CD14-positive monocyte (primary cell): ENCODE measurements around the gene GFM2. TPM values are rescaled to one million over a fixed set of nuclear protein-coding genes. Genes with fewer than 3 reads are reported as not detected.

Experiments
- DNase-seq, 3 donors: peaks; one replicate each; pipeline ENCODE4 v3.0.0-alpha.2; 2011 to 2022
- H2AFZ ChIP-seq: 2 replicates; pipeline ENCODE4 v1.6.0; 2012; ENCODE audit warnings: mild to moderate bottlenecking, low read depth, low read length, inconsistent platforms; ENCODE audit not compliant: insufficient read depth, poor library complexity, severe bottlenecking
- H3K27ac ChIP-seq, 2 donors: 1 replicate in 1 of 2; 2 replicates in 1 of 2; pipeline ENCODE4 v1.5.1; 2012 to 2013; ENCODE audit warnings: low read length in 2 of 2, control low read depth in 1 of 2, inconsistent platforms in 1 of 2, low read depth in 1 of 2, mild to moderate bottlenecking in 1 of 2
- H3K27me3 ChIP-seq, 2 donors: one replicate each; pipeline versions ENCODE4 v1.6.0 to v1.6.1; 2011 to 2013; ENCODE audit warnings: low read length in 2 of 2; ENCODE audit not compliant: control insufficient read depth in 2 of 2, insufficient read depth in 2 of 2
- H3K36me3 ChIP-seq, 2 donors: replicated peaks in 1 of 2; 1 replicate in 1 of 2; 2 replicates in 1 of 2; pipeline versions ENCODE4 v1.5.1 to v1.6.1; 2012 to 2013; ENCODE audit warnings: low read length in 2 of 2, control low read depth in 1 of 2, inconsistent platforms in 1 of 2, mild to moderate bottlenecking in 1 of 2; ENCODE audit not compliant: insufficient read depth in 2 of 2, control insufficient read depth in 1 of 2
- H3K4me1 ChIP-seq, 2 donors: 1 replicate in 1 of 2; 2 replicates in 1 of 2; pipeline versions ENCODE4 v1.5.1 to v1.6.1; 2012 to 2013; ENCODE audit warnings: low read length in 2 of 2, control low read depth in 1 of 2, inconsistent platforms in 1 of 2, mild to moderate bottlenecking in 1 of 2, moderate library complexity in 1 of 2; ENCODE audit not compliant: insufficient read depth in 2 of 2, control insufficient read depth in 1 of 2
- H3K4me2 ChIP-seq: replicated peaks from 2 replicates; pipeline ENCODE3; 2012; ENCODE audit warnings: low read length, moderate library complexity, mild to moderate bottlenecking; ENCODE audit not compliant: poor library complexity, severe bottlenecking; ENCODE audit errors: extremely low read depth
- H3K4me3 ChIP-seq, 3 experiments: fragments of 200-600 bp in 1 of 3; sonication (generic) in 1 of 3; replicated peaks in 1 of 3; 1 replicate in 2 of 3; 2 replicates in 1 of 3; pipeline ENCODE4 v1.5.1; 2011 to 2013; ENCODE audit warnings: low read length in 3 of 3, mild to moderate bottlenecking in 3 of 3, control low read depth in 2 of 3, low read depth in 2 of 3, inconsistent platforms in 1 of 3, moderate library complexity in 1 of 3
- H3K79me2 ChIP-seq: 2 replicates; pipeline ENCODE4 v1.6.0; 2012; ENCODE audit warnings: mild to moderate bottlenecking, control low read depth, inconsistent platforms, low read length, moderate library complexity; ENCODE audit not compliant: insufficient read depth
- H3K9ac ChIP-seq: 2 replicates; pipeline ENCODE4 v1.6.0; 2017; ENCODE audit warnings: low read length, mild to moderate bottlenecking; ENCODE audit not compliant: insufficient read depth, poor library complexity, severe bottlenecking
- H3K9me3 ChIP-seq, 2 donors: replicated peaks in 1 of 2; 1 replicate in 1 of 2; 2 replicates in 1 of 2; pipeline versions ENCODE4 v1.5.1 to v1.6.1; 2012 to 2013; ENCODE audit warnings: low read length in 2 of 2, control low read depth in 1 of 2; ENCODE audit not compliant: control insufficient read depth in 1 of 2, insufficient read depth in 1 of 2
- H4K20me1 ChIP-seq: 2 replicates; pipeline ENCODE4 v1.6.0; 2012; ENCODE audit warnings: mild to moderate bottlenecking, low read length, control low read depth, moderate library complexity; ENCODE audit not compliant: insufficient read depth
- H3K27ac Mint-ChIP-seq, 7 donors: one replicate each; pipeline ENCODE4 v1.8.0; 2020; ENCODE audit warnings: mild to moderate bottlenecking in 7 of 7, mixed read lengths in 7 of 7, moderate library complexity in 6 of 7, inconsistent platforms in 2 of 7
- H3K27me3 Mint-ChIP-seq, 3 donors: one replicate each; pipeline ENCODE4 v1.8.0; 2021 to 2022; ENCODE audit warnings: low read depth in 3 of 3, mild to moderate bottlenecking in 3 of 3, mixed read lengths in 3 of 3, moderate library complexity in 3 of 3, inconsistent platforms in 1 of 3
- H3K36me3 Mint-ChIP-seq, 2 donors: one replicate each; pipeline ENCODE4 v1.8.0; 2020; ENCODE audit warnings: mixed read lengths in 2 of 2, inconsistent platforms in 1 of 2, mild to moderate bottlenecking in 1 of 2
- H3K4me1 Mint-ChIP-seq: one replicate; pipeline ENCODE4 v1.8.0; 2020; ENCODE audit warnings: mild to moderate bottlenecking, mixed read lengths
- H3K4me3 Mint-ChIP-seq, 2 donors: one replicate each; pipeline ENCODE4 v1.8.0; 2020; ENCODE audit warnings: mild to moderate bottlenecking in 2 of 2, mixed read lengths in 2 of 2, moderate library complexity in 1 of 2
- H3K9me3 Mint-ChIP-seq, 7 donors: one replicate each; pipeline ENCODE4 v1.8.0; 2020 to 2022; ENCODE audit warnings: mixed read lengths in 7 of 7, mild to moderate bottlenecking in 6 of 7, moderate library complexity in 6 of 7, inconsistent platforms in 2 of 7
- WGBS: methylation state at CpG from one replicate; pipeline ENCODE4 v1.1.5; 2013; ENCODE audit warnings: missing lambda C conversion rate; ENCODE audit not compliant: insufficient coverage; 5-methylcytosine and 5-hydroxymethylcytosine counted together
- intact Hi-C, 2 donors: fragments of 100-400 bp; cut with micrococcal nuclease; formaldehyde crosslinking; loops; one replicate each; pipeline versions ENCODE4 v1.15.0 to v1.15.1; 2023
- polyA plus RNA-seq, 3 donors: library from polyadenylated mRNA; depleted of rRNA in 1 of 3; unstranded in 2 of 3; stranded (reverse) in 1 of 3; fragments of 300-500 nt in 2 of 3; fragments of >200 nt in 1 of 3; fragmentation: Illumina TruSeq in 2 of 3; gene quantifications; 1 replicate in 2 of 3; 2 replicates in 1 of 3; pipeline ENCODE4 v1.2.3, GENCODE V29; 2012 to 2021
- TF ChIP-seq, protein P1 (sequence below): fragments of 200-600 bp; IDR thresholded peaks from one replicate; pipeline ENCODE4 v1.8.0; 2022; ENCODE audit warnings: antibody characterized with exemption, mild to moderate bottlenecking

The GFM2 gene
- polyA plus RNA-seq, 3 donors: 9.3 to 11.3 (median 10.6) TPM

DNA sequence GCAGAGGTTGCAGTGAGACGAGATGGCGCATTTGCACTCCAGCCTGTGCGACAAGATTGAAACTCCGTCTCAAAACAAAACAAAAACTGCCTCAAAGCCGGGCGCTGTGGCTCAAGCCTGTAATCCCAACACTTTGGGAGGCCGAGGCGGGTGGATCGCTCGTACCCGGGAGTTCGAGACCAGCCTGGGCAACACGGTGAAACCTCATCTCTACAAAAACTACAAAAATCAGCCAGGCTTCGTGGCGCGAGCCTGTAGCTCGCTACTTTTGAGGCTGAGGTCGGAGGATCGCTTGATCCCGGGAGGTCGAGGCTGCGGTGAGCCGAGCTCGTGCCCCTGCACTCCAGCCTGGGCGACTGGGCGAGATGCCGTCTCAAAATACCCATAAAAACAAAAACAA is 988 bp downstream of the GFM2 start:
- Histone ChIP-seq H4K20me1 (peaks cover 5% of the 10 kb centered on the region), H3K9me3 (no peaks in the 10 kb centered on the region), H3K4me3 (peak overlapping the region; percentile 76 to 95 (median 87)), H3K27me3 (no peaks in the 10 kb centered on the region), H3K36me3 (peaks cover 36 to 57% of the 10 kb centered on the region in 2 donors), H3K27ac (peak overlapping the region; percentile 44 to 84), H2AFZ (peak overlapping the region; percentile 94), H3K4me1 (peaks cover 17 to 29% of the 10 kb centered on the region in 2 donors), H3K4me2 (peak overlapping the region; percentile 98), H3K79me2 (peaks cover 49% of the 10 kb centered on the region), H3K9ac (peak overlapping the region; percentile 77)
- no peaks in the 10 kb centered on the region for H3K9me3 Mint-ChIP-seq
- DNase-seq: no peak
- WGBS: 75% methylated on average over 24 of the region's 27 CpGs
- H3K4me1 Mint-ChIP-seq: peaks cover 19% of the 10 kb centered on the region
- TF ChIP-seq, protein P1, sequence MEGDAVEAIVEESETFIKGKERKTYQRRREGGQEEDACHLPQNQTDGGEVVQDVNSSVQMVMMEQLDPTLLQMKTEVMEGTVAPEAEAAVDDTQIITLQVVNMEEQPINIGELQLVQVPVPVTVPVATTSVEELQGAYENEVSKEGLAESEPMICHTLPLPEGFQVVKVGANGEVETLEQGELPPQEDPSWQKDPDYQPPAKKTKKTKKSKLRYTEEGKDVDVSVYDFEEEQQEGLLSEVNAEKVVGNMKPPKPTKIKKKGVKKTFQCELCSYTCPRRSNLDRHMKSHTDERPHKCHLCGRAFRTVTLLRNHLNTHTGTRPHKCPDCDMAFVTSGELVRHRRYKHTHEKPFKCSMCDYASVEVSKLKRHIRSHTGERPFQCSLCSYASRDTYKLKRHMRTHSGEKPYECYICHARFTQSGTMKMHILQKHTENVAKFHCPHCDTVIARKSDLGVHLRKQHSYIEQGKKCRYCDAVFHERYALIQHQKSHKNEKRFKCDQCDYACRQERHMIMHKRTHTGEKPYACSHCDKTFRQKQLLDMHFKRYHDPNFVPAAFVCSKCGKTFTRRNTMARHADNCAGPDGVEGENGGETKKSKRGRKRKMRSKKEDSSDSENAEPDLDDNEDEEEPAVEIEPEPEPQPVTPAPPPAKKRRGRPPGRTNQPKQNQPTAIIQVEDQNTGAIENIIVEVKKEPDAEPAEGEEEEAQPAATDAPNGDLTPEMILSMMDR: no peak
- H3K4me3 Mint-ChIP-seq: peak overlapping the region; percentile 99 to 100
- intact Hi-C loops: loop anchor here in 1 of 2 donors (2.0 to 5.0 kb wide), 2 partner anchors 79 to 1201 kb away; partner anchors contain the start of genes ANKRA2, HEXB and UTP15
- peaks cover 35 to 41% of the 10 kb centered on the region in 2 donors for H3K36me3 Mint-ChIP-seq
- H3K27me3 Mint-ChIP-seq: no peaks in the 10 kb centered on the region
- peak overlapping the region in 6 of 7 donors; percentile 37 to 99 (median 96) for H3K27ac Mint-ChIP-seq

DNA sequence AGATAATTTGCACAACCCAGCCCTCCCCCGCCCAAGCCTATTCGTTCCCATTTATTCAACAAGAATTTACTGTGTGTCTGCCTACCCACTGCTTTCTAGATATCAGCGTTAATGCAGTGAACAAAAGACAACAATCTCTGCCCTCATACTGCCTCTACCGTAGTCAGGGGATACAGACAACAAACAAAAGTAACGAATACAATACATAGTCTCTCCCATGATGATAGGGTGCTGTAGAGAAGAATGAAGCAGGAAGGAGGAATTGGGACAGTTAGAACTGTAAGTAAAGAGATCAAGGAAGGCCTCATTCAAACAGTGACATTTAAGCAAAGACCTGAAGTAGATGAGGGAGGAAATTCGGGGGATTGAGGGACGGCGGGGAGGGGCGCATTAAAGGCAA is 1.7 kb downstream of the GFM2 start:
- TF ChIP-seq, protein P1: no peak
- Histone ChIP-seq H3K9ac (no peak overlapping the region), H3K4me2 (no peak overlapping the region), H3K27me3 (no peaks in the 10 kb centered on the region), H2AFZ (no peak overlapping the region), H3K9me3 (no peaks in the 10 kb centered on the region), H3K79me2 (peaks cover 49% of the 10 kb centered on the region), H3K36me3 (peaks cover 28 to 57% of the 10 kb centered on the region in 2 donors), H3K27ac (peak overlapping the region in 1 of 2 donors; percentile 9), H4K20me1 (peaks cover 5% of the 10 kb centered on the region), H3K4me3 (no peak overlapping the region), H3K4me1 (peaks cover 17 to 29% of the 10 kb centered on the region in 2 donors)
- Mint-ChIP-seq H3K9me3 (no peaks in the 10 kb centered on the region), H3K4me1 (peaks cover 19% of the 10 kb centered on the region), H3K27me3 (no peaks in the 10 kb centered on the region), H3K4me3 (no peak overlapping the region), H3K36me3 (peaks cover 34 to 41% of the 10 kb centered on the region in 2 donors), H3K27ac (peak overlapping the region in 1 of 7 donors; percentile 63)
- no peak for DNase-seq
- intact Hi-C loops: loop anchor here in 1 of 2 donors (5.0 kb wide), 1 partner anchor 78 kb away; the partner anchor contains the start of gene HEXB
- WGBS: 91% methylated on average over 2 of the region's 9 CpGs
